ENCODE data around the gene TOB1. TPM values are rescaled to one million over a fixed set of nuclear protein-coding genes. Genes with fewer than 3 reads are reported as not detected.
"Not testable (repeated sequence)": the region's sequence is repeated elsewhere in the genome, so short reads cannot be mapped to it uniquely, and the experiment has no call there.

The TOB1 gene
- total RNA-seq, 2 donors from 2014 or later, result 19.8 to 24.3 TPM

GRCh38 chr17:50900383-50900892 is 34.3 kb upstream of the TOB1 start:
- Histone ChIP-seq H3K27ac (no peak overlapping the region), H3K9me3 (no peaks in the 10 kb centered on the region), H3K27me3 (replicated peaks; ENCODE audit: insufficient read depth) (no peaks in the 10 kb centered on the region), H3K36me3 (no peaks in the 10 kb centered on the region), H3K4me1 (ENCODE audit: control insufficient read depth in 1 of 2, low read depth in 2 of 2) (peaks cover 22 to 33% of the 10 kb centered on the region in 2 donors), H3K4me3 (no peak overlapping the region)
- no peak for DNase-seq (ENCODE audit: low spot score)
- no peak for ATAC-seq (ENCODE audit: insufficient number of reproducible peaks, low FRiP score, low read depth)
- no peak for TF ChIP-seq CTCF (IDR thresholded peaks at IDR 0.05)

- no peak overlapping the region for H3K4me3 ChIP-seq
- no peak for TF ChIP-seq CTCF (IDR thresholded peaks at IDR 0.05)
- no peak for ATAC-seq (ENCODE audit: insufficient number of reproducible peaks, low FRiP score, low read depth)
- H3K36me3 ChIP-seq, result no peaks in the 10 kb centered on the region
- no peak overlapping the region for H3K27ac ChIP-seq
- H3K4me1 ChIP-seq (ENCODE audit: control insufficient read depth in 1 of 2, low read depth in 2 of 2), result peaks cover 15 to 26% of the 10 kb centered on the region in 2 donors
- no peaks in the 10 kb centered on the region for H3K27me3 ChIP-seq (replicated peaks; ENCODE audit: insufficient read depth)
- no peak for DNase-seq (ENCODE audit: low spot score)
- no peaks in the 10 kb centered on the region for H3K9me3 ChIP-seq
These were observed 33.6 kb upstream of the TOB1 start for GRCh38 chr17:50899559-50900319.

GRCh38 chr17:50899005-50899460 is 32.9 kb upstream of the TOB1 start:
- no peak for TF ChIP-seq CTCF (IDR thresholded peaks at IDR 0.05)
- Histone ChIP-seq H3K27ac (no peak overlapping the region), H3K36me3 (no peaks in the 10 kb centered on the region), H3K4me1 (ENCODE audit: control insufficient read depth in 1 of 2, low read depth in 2 of 2) (peaks cover 8 to 19% of the 10 kb centered on the region in 2 donors), H3K4me3 (no peak overlapping the region), H3K9me3 (no peaks in the 10 kb centered on the region), H3K27me3 (replicated peaks; ENCODE audit: insufficient read depth) (no peaks in the 10 kb centered on the region)
- DNase-seq (ENCODE audit: low spot score), result no peak
- no peak for ATAC-seq (ENCODE audit: insufficient number of reproducible peaks, low FRiP score, low read depth)

GRCh38 chr17:50898369-50899004 is 32.3 kb upstream of the TOB1 start:
- Histone ChIP-seq H3K4me1 (ENCODE audit: control insufficient read depth in 1 of 2, low read depth in 2 of 2) (peaks cover 3 to 13% of the 10 kb centered on the region in 2 donors), H3K9me3 (no peaks in the 10 kb centered on the region), H3K36me3 (no peaks in the 10 kb centered on the region), H3K27me3 (replicated peaks; ENCODE audit: insufficient read depth) (no peaks in the 10 kb centered on the region), H3K27ac (no peak overlapping the region), H3K4me3 (no peak overlapping the region)
- ATAC-seq (ENCODE audit: insufficient number of reproducible peaks, low FRiP score, low read depth), result no peak
- no peak for TF ChIP-seq CTCF (IDR thresholded peaks at IDR 0.05)
- DNase-seq (ENCODE audit: low spot score), result no peak

GRCh38 chr17:50894513-50894912 is 28.4 kb upstream of the TOB1 start:
- H3K36me3 ChIP-seq; ATAC-seq (ENCODE audit: insufficient number of reproducible peaks, low FRiP score, low read depth); DNase-seq (ENCODE audit: low spot score); H3K4me1 ChIP-seq (ENCODE audit: control insufficient read depth in 1 of 2, low read depth in 2 of 2); H3K27me3 ChIP-seq (replicated peaks; ENCODE audit: insufficient read depth); H3K4me3 ChIP-seq; H3K9me3 ChIP-seq; H3K27ac ChIP-seq: not testable (repeated sequence)
